OCI-LY7 (cell line): Measurements from ENCODE around the gene IL4I1.

ENCODE experiments used
- EZH2phosphoT487 ChIP-seq: fragments of 200-600 bp; sonication (generic); IDR thresholded peaks from 2 replicates; pipeline ENCODE4 v1.6.1; 2018; ENCODE audit warnings: low read depth, borderline replicate concordance, mild to moderate bottlenecking, mixed run types, antibody characterized with exemption, low read length, moderate library complexity, mixed read lengths
- TF ChIP-seq, protein P1 (sequence below): fragments of 200-600 bp; sonication (generic); conservative IDR thresholded peaks from 2 replicates; pipeline ENCODE4 v1.5.1; 2014; ENCODE audit warnings: mild to moderate bottlenecking, antibody characterized with exemption, low read length, moderate library complexity, mixed read lengths

DNA sequence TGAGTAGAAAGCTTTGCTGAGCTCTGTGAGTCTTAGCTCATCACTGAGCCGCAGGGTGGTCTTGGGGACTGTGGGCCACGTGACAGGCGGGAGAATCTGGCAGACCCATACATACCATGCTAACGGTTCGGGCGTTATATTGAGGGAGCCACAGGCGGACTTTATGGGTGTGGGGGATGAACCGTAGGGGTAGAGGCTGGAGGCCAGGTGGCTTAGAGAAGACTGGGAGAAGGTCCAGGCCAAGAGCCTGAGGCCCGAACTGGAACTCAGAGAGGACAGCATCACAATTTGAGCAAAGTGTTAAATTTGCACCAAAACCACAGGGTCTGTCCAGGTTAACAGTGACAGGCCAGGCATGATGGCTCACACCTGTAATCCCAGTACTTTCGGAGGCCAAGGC, 17.0 kb upstream of the IL4I1 start:
- TF ChIP-seq, protein P1, sequence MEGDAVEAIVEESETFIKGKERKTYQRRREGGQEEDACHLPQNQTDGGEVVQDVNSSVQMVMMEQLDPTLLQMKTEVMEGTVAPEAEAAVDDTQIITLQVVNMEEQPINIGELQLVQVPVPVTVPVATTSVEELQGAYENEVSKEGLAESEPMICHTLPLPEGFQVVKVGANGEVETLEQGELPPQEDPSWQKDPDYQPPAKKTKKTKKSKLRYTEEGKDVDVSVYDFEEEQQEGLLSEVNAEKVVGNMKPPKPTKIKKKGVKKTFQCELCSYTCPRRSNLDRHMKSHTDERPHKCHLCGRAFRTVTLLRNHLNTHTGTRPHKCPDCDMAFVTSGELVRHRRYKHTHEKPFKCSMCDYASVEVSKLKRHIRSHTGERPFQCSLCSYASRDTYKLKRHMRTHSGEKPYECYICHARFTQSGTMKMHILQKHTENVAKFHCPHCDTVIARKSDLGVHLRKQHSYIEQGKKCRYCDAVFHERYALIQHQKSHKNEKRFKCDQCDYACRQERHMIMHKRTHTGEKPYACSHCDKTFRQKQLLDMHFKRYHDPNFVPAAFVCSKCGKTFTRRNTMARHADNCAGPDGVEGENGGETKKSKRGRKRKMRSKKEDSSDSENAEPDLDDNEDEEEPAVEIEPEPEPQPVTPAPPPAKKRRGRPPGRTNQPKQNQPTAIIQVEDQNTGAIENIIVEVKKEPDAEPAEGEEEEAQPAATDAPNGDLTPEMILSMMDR: no peak
- no peak for TF ChIP-seq EZH2phosphoT487
